GM18499 (cell line): Measurements from ENCODE around the gene THSD7B.
"Not testable (repeated sequence)": the region's sequence is repeated elsewhere in the genome, so short reads cannot be mapped to it uniquely, and the experiment has no call there.

Source experiments
- ATAC-seq: cut with Tn5 transposase; IDR thresholded peaks from one replicate; pipeline ENCODE4 v1.9.1; 2021; ENCODE audit warnings: moderate number of reproducible peaks; ENCODE audit not compliant: insufficient read depth, unreplicated experiment

The THSD7B gene

DNA sequence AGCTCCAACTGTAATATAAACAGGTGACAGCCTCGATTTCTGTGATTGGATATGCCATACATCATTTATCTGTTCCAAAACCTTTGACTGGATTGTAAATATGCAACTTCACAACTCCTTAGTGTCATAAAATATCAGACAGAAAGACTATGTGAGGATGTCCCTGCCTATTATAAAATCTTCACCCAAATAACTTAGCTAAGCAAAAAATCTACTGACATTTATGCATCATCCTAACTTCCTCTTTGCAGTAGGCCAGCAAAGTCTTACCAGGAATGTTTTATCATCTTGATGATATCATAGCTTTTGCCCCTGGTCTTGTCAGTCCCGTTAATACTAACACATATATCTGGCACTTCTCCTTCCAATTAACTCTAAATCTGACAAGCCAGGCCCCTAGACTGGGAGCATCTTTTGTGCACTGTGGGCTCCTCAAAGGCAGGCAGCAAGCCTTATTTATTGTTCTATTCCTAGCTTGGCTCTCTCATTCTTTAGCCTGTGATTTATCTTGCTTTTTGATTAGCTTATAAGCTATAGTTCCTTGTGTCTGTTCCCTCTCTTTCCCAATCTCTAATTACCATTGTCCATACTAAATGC, 842.5 kb downstream of the THSD7B start:
- no peak for ATAC-seq

- no peak for ATAC-seq
These were observed 873.6 kb downstream of the THSD7B start for GRCh38 chr2:137638932-137639331.

DNA sequence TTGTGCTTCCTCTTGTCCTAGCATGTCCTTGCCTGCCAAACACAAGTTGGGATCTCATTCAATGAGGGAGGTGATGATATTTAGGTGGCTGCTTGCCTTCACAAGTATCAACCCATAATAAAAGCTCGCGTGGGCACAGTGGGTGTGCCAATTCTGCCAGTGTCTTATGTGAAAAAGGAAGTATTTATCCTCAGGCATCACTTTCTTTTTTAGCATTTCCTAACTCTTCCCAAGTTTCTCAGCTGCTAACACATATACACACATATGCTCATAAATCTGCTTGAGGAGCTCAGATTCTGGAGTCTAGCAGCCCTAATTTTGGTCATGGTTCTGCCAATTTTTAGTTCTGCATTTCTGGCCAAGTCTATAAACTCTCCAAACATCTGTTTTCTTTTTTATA, 879.4 kb downstream of the THSD7B start:
- ATAC-seq = no peak

DNA sequence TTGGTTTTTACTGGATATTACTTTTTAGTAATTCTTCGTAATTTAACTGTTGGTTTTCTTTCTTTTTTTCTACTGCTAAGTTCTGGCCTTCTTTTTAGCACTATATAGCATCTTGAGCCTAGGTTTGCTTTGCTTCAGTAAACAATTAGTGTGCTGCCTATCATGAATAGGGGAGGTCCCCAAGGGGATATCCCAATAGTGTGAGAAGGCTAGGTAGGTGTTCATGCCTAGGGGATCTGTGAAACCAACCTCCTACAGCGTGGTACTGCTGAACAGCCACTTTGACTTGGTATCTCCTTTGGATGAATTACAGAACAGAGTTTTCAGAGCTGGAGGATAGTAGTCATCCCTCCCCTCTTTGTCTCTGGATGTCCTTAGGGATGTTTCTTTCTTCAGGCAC, 888.7 kb downstream of the THSD7B start:
- ATAC-seq = no peak

- no peak for ATAC-seq
These were observed 890.5 kb downstream of the THSD7B start for GRCh38 chr2:137655814-137656213.

- ATAC-seq = no peak
These were observed 893.1 kb downstream of the THSD7B start for GRCh38 chr2:137658433-137658832.

DNA sequence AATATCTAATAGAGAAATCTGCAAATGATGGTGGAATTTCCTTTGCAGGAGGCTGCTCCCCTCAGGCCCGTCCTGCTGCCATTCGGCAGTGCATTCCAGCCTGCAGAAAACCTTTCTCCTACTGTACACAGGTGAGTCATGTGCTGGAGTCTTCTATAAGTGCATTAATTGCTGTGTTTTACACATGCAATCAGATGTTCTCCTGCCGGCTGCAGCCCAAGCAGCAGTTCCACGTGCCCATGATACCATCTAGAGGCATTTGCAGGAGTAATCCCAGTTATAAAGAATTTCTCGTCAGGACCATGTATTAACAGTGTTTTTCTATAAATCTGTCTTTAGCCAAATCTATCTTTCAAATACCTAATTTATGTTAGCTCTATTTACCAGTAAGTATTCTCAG, 894.3 kb downstream of the THSD7B start:
- no peak for ATAC-seq

- no peak for ATAC-seq
These were observed 904.8 kb downstream of the THSD7B start for GRCh38 chr2:137670111-137670510.

DNA sequence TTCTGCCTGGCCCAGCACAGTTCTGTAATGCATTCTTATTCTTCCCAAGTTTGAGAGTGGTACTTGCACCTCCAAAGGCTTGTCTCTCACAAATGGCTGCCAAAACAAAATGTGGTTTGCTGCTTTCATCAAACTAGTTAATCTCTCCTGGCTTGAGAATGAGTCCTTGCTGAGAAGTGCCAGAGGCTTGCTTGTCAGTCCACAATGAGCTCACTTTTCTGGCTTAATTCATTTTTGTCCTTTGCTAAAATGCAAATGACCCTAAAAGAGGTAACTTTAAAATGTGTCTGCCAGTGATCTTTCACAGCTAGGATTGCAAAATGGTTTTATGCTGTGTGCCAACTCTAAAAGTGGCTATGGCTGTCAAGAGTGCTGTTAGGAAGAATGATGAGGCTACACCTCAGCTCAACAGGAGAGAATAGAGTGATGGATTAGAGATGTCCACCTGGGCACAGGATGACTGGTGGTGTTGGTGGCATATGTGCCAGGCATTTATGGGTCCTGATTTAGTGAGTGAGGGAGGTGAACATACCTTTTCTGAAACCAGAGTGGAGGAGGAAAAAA, 907.7 kb downstream of the THSD7B start:
- ATAC-seq = no peak

DNA sequence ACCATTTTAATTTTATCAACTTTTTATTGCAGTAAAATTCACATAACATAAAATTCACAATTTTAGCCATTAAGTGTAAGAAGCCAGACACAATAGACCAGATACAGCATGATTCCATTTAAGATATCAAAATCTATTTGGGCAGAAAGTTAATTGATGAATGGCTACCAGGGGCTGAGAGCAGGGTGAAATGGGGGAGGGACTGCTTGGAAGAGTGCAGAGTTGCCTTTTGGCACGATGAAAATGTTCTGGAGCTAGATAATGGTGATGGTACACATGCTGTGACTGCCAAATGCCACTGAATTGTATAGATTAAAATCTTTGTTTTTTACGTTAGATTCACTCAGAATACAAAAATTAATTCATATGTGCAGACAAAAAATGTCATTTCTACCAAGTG, 909.6 kb downstream of the THSD7B start:
- no peak for ATAC-seq

DNA sequence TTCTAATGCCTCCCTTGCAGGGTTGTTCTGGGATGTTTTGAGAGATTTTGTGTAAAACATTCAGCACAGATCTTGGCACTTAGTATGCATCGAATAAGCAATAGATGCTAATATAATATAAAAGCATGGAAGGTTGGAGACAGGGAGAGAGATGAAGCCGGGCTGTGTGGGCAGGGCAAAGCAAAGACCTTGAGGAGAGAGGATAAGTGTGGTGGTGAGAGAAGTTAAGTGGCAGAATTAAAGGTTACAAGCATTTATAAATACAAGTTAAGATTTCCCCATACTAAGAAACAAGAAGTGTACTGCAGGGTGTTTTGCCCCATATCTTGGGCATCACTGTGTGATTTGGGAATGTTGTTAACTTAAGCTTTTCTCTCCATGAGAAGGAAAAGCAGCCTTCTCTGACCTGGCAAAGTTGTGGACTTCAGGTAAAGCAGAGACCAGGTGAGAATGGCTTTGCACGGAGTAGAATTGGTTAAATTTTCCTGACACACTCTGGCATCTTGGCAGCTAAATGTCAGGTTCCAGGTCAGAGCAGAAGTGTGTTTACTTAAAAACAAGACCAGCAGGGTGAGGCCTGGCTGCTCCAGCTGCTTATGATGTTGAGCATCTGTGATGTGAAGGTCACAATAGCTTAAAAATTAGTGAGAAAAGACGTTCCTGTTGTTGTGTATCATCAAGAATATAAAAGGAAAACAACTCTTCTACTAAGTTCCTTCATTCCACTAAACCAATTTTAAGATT, 910.4 kb downstream of the THSD7B start:
- ATAC-seq = no peak

DNA sequence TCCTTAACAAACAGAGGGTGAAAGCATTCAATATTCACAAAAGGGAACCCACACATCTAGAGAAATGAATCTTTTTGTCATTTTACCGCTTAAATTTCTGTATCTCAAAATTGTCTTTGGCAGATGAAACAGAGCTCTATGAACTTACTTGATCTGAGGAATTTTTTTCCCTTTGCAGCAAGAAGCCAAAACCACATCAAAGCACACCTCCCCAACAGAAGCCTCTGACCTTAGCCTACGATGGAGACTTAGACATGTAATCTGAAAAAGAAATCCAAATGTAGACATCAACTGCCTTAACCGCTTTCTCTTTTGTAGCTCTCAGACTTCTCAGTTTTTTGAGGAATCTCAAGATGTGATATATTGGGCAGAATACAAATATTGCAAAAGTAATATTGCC, 911.0 kb downstream of the THSD7B start:
- no peak for ATAC-seq

DNA sequence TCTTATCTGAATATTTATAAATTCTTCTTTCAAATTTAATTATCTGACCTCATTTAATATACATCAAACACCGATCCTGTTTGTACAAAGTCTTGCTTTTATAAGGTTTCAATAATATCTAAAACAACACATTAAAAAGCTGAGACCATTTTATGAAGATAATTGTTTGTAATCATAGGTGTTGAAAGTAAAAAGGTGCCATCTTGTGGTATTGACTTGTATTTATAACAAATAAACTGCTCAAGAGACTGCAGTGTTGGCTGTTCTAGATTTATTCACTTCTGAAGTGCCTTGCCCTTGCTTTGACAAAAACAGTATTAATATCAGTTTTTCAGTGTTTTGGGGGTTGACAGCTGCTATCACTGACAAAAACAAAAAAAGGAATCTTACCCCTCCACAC, 912.1 kb downstream of the THSD7B start:
- no peak for ATAC-seq

GRCh38 chr2:137689549-137689948, 924.2 kb downstream of the THSD7B start:
- no peak for ATAC-seq

GRCh38 chr2:137693534-137693933, 928.2 kb downstream of the THSD7B start:
- no peak for ATAC-seq

DNA sequence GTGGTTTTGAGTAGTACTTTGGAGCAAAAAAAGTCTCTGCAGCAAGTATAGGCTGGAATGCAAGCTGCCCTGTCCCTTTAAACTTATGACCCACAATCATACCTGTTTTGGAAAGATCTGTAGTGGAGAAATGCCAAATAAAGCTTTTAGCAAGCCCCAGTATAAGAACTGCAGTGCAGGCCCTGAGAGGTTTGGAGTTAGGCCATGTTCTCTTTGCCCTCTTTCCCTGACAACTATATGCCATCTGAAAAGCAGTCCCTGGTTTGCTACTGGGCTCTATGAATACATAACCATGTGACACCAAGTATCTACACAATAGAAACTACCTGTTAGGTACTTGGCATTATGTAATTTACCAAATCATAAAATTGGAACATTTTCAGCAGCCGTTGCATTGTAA, 931.6 kb downstream of the THSD7B start:
- no peak for ATAC-seq

- not testable (repeated sequence) for ATAC-seq
These were observed 934.9 kb downstream of the THSD7B start for GRCh38 chr2:137700250-137700649.

DNA sequence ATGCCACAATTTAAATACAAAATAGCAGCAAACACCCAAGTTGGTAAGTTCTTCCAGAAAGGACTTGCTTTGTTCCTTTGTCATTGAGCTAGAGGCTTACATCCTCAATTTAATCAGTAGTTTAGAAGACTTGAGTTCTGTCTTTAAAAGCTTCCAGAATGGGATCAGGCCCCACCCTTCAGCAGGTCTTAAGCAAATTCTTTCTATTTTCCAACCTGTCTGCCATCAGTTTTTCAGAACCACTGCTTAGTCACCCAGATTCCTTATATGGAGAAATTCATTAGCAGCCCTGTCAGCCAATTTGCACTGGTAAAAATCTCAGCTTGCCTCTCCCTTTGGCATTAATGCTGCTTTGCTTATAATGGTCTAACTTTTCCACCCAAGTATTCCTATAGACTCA, 935.3 kb downstream of the THSD7B start:
- no peak for ATAC-seq

- ATAC-seq = no peak
These were observed 940.0 kb downstream of the THSD7B start for GRCh38 chr2:137705296-137705695.

DNA sequence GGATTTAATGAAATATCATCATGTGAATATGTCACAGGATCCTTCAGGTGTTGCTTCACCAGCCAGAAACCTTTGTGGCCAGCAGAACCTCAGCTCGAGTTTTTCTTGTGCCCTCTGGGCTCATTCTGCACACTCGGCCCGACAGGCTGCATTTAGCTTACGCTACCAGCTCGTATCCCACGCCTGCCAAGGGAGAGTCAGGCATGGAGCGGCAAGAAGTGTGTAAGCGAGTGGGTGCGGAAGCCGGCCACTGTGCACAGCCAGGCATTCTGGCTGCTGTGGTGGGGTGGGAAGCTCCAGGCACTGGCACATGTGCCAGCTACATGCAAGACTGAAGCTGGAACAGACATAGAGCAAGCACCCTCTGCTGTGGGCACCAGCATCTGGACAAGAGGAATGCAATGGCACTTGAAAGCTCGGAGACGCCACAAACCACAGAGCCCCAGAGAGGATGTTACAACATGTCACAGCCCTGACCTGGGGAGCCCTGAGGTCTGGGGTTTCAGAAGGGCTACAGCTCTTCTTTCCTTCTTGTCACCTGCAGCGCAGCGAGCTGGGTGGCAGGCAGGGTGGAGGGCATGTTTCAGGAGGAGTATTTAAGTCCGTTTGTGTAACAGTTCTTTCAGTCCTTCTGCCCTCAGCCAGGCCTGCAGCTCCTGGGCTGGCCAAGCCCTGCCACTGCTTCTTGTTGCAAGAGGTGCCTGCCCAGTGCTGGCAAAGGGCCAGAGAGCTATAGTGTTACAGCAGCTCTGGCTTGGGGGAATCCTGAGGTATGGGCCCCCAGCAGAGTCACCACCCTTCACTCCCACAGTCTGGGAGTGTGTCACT, 941.7 kb downstream of the THSD7B start:
- ATAC-seq = no peak

DNA sequence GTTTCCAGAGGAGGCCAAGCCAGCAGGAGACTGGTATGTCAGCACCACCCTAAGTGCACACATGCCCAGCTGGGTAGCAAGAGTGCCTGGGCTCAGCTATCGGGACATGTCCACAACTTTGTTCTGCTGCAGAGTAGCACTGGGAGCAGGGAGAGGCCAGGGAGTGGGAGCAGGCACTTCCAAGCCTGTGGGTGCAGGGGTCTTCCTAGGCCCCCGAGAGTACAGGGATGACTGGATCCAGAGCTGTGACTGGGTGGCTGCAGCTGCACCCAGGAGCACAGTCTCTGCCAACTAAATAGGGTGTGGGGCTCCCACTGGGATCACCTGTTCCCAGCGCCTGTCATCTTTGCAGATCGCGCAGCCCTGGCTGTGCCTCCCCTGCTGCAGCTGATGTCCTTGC, 943.0 kb downstream of the THSD7B start:
- ATAC-seq = no peak
